Colon (tissue), 2 donors: ENCODE data around the gene RAB37.

Experiments
- FAIRE-seq: peaks from 2 replicates; lab custom pipeline; 2012; peaks lifted over from hg19 to GRCh38; lab: Jason Lieb, UNC
- donor health status: control.
- donor health status: control.

RAB37 gene

DNA sequence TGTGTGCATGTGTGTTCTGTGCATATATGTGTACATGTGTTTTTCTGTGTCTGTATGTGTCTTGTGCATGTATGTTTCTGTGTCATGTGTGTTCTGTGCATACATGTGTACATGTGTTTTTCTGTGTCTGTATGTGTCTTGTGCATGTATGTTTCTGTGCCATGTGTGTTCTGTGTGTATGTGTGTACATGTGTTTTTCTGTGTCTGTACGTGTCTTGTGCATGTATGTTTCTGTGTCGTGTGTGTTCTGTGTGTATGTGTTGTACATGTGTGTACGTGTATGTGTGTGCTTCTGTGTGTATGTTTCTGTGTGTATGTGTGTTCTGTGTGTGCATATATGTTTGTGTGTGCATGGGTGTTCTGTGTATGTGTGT is 8.4 kb upstream of the RAB37 start:
- FAIRE-seq: no peak

DNA sequence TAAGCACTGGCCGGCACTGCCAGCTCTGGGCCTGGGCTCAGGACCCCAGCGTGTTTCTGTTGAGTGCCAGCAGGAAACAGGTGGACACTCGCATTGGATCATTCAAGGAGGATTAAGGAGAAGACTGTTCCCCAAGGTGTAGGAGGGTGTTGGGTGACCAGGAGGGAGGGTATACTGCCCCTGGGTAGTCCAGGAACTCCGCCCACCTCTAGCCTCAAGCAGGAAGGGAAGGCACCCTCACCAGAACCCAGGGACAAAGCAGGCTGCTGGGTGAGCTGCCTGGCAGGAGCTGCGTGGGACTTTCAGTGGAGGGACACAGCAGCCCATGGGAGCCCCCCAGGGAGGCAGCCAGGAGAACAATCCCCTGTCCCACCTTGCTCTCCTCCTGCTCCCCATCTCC is 7.7 kb upstream of the RAB37 start:
- FAIRE-seq: no peak

GRCh38 chr17:74729866-74730265 is 7.2 kb upstream of the RAB37 start:
- no peak for FAIRE-seq

DNA sequence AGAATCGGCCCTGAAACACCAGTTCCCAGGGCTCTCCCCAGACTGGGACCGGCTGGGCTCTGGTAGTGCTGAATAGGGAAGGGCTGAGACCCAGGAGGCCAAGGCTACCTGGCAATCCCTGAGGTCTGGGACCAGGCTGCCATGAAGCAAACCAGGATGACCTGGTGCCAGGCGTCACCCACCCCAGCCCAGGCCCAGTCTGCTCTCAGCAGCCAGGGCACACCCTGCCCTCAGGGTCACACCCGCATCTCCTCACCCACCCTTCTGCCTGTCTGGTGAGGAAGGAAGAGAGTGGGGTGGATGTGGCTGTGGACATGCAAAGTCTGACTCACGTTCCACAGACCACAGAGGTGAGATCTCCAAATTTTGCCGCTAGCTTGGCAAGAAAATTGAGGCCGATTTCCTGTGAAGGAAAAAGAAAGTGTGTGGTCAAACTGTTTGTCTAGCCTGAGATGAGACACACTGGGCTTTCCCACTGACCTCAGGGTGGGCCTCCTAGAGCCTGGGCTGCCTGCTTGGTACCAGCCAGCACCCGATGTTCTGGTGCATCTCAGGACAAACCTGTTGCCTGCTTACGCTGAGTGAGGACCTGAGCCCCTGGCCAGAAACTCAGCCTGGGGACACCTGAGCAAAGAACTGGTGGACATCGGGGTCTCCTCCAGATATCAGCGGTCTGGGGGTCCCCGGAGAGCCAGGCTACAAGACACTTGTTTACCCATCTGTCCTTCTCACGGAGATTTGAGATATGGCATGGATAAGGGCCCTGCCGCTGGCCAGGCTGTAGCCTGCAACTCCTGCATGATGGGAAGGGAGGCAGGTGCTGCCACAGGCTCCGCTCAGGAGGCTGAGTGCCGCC is 6.3 kb upstream of the RAB37 start:
- no peak for FAIRE-seq

DNA sequence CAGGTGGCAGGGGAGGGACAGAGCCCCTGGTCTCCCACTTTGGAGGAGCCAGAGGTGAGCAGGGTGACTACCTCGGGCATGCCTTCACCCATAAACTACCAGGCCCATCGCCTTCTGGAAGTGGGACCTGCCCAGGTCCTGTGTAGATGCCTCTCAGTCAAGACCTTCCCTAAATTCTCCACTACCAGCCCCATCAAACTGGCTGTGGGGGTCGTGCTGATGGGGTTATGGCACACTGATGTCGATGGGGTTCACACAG is 5.8 kb upstream of the RAB37 start:
- FAIRE-seq: no peak

- FAIRE-seq: no peak
These were observed 4.8 kb upstream of the RAB37 start for GRCh38 chr17:74732042-74732867.

GRCh38 chr17:74733365-74734122 is 3.5 kb upstream of the RAB37 start:
- FAIRE-seq: no peak

DNA sequence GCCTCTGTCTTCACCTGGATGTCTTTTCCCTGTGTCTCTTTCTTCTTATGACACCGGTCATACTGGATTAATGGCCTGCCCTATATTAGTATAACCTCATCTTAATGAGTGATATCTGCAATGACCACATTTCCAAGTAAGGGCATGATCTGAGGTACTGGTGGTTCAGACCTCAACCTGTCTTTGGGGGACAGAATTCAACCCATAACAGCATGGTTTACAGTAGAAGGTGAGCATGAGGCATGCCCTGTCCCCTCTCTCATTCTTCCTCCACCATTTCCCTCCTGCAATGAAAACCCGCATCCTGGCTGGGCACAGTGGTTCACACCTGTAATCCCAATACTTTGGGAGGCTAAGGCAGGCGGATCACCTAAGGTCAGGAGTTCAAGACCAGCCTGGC is 2.8 kb upstream of the RAB37 start:
- no peak for FAIRE-seq

DNA sequence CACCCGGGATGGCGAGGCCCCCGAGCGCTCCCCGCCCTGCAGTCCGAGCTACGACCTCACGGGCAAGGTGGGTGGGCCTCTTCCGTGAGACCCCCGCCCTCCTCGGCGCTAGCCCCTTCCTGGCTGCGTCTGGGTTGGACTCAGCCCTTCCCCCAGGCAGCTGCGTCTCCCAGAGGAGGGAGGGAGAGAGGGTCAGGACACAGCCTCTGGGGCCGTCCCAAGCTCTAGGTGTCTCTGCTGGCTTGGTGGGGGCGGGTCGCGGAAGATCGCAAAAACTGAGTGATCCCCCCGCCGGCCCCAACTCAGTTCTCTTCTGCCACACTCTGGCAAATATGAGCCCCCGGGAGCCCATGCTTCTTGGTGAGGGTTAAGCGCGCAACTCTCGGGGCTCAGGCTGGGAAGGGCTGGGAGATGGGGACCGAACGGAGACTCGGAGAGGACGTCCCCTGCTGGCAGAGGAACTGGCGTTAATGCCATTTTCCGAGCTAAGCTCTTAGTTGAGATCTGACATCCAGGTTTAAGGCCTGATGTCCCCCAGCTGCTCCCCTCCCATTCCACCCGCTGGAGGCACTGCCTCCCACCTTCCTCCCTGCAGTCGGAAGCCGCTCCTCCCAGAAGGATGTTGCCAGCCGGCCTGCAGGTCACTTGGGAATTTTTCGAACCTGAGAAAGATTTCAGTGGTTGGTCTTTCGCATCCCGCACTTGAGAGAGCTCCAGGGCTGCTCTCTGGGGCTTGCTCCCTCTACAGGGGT is 419 bp downstream of the RAB37 start:
- FAIRE-seq: no peak

DNA sequence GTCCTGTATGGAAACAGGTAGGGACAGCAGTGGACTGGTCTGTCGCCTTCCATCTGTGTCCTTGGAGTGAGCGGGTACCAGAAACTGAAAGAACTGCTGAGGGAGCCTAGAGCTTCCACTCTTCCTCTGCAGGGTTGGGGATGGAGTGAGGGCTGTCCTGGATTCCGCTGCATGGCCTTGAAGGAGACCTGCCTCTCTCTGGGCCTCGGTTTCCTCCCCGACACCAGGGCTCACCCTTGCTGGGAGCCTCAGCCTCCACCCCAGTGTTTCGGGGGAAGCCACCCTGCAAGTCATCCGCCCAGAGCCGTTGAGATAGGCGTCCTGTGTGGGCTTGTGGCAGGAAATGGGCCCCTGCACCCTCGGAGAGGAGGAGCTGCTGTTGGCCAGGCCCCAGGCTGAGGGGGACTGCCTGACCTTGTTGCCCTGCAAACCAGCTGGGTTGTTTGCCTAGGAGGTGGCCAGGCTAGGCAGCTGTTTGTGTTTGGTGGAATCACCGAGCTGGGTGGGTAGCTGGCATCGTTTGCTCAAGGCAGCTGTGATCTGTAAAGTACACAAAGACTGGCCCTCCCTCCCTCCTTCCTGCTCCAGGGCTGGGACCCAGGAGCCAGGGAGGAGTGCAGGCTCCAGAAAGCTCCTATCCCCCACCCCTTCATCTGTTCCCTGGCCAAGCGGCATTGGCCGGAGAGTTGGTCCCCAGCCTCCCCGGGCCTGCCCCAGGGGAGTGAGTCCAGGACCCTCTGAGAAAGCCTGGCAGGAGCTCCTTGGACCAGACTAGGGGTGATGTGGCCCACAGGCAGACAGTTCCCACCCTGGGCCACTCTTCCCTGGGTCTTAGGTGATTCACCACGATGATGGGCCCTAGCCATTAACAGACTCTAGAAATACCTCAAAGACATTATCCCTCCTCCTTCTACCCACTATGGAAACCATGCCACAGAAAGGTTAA is 1.3 kb downstream of the RAB37 start:
- no peak for FAIRE-seq

- no peak for FAIRE-seq
These were observed 2.3 kb downstream of the RAB37 start for GRCh38 chr17:74739227-74739831.

DNA sequence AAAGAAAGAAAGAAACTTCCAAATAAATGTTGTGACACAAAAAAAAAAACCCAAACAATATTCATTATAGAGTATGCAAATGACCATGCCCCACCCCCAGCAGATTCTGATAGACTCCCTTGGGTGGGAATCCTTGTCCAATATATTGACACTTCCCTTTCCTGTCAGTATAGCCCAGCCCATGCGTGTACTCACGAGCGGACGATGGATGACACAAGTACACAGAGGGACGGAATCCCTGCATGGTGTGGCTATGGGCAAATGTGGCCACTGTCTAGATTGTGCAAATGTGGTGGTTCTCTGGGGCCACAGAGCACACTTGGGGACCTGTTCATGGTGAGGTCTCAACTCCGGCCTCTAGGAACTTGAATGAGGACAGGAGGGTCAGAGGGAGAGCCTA is 3.1 kb downstream of the RAB37 start:
- no peak for FAIRE-seq

DNA sequence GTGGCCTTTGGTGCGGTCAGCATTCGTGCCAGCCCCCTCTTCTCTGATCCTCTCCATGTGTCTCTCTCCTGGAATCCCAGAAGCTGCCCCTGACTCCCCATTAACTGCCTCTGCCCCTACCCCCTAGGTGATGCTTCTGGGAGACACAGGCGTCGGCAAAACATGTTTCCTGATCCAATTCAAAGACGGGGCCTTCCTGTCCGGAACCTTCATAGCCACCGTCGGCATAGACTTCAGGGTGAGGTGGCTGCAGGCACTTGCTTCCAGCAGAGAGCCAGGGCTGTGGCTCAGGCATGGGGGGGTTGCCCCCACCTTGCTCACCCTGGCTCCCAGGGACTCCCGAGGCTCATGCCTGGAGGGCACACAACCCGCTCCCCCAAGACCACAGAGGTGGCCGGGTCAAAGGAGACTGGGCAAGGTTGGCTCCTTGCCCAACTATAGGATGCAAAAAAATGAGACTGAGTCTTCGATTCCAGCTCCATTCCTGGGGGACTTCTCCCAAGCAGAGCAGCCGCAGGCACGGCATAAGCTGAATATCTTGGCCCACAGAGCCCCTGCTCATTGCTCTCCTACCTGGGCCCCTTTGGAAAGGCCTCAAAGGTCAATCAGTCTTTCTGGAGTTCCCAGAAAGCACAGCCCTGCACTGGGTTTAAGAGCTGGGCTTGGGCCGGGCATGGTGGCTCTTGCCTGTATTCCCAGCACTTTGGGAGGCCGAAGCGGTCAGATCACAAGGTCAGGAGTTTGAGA is 3.8 kb downstream of the RAB37 start:
- no peak for FAIRE-seq

DNA sequence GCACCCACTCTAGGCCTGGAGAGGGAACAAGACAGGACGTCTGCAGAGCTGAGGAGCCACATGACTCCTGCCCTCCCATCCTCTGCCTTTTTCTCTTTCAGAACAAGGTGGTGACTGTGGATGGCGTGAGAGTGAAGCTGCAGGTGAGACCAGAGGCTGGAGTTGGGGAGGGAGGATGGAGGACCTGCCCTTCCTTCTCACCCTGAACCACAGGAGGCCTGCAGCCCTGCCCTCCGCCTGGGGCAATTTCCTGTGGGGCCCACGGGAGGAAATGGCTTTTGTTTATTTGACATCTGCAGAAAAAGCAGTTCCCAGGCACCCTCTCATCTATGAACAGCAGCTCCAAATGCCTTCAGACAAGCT is 5.1 kb downstream of the RAB37 start:
- FAIRE-seq: no peak

- no peak for FAIRE-seq
These were observed 6.0 kb downstream of the RAB37 start for GRCh38 chr17:74742978-74743545.

DNA sequence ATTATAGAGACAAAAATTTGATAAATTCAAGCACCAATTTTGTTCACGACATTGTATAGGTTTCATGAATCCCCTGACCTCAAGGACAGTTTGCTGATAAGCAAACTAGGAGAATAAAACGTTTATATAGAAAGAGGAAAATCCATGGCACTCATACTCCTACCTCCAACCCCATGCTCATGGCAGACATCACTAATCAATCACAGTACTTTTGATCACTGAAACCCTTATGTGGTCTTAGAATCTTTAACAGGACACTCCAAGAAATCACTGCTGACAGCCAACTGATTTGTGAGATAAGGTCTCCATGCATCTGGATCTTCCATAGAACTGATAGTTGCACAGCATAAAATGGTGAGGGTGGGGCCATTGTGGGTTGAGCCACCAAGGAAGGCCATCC is 6.7 kb downstream of the RAB37 start:
- FAIRE-seq: no peak

DNA sequence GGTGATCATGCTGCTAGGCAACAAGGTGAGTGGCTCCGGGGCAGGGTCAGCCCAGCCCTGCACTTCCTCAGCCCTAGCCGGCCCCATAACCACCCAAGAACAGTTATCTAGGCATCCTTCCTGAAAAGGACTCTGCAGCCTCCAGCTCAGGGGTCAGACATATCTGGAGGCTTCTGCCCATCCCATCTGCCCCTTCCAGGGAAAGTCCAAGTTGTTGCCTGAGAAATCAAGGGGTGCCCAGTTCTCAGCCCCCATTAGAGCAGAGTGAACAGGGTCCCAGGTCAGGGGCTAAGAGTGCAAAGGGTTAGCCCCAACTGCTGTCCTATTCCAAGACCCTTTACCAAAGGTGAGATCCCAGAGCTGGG is 7.3 kb downstream of the RAB37 start:
- FAIRE-seq: no peak

- no peak for FAIRE-seq
These were observed 7.9 kb downstream of the RAB37 start for GRCh38 chr17:74744714-74745547.
